Hepatocyte (in vitro differentiated cells): ENCODE results near the gene CNOT4. TPM values are rescaled to one million over a fixed set of nuclear protein-coding genes. Genes with fewer than 3 reads are reported as not detected.
"Not testable (repeated sequence)": the region's sequence is repeated elsewhere in the genome, so short reads cannot be mapped to it uniquely, and the experiment has no call there.

ENCODE experiments used
- DNase-seq: peaks from one replicate; pipeline ENCODE4 v3.0.0-alpha.2; 2016; ENCODE audit warnings: low spot score
- H2AFZ ChIP-seq: fragments of 200-600 bp; sonication (generic); 2 replicates; pipeline ENCODE4 v1.6.0; 2016; ENCODE audit warnings: antibody characterized with exemption, mild to moderate bottlenecking
- H3K27ac ChIP-seq: fragments of 200-600 bp; sonication (generic); 2 replicates; pipeline ENCODE4 v1.5.1; 2016; ENCODE audit warnings: mild to moderate bottlenecking
- H3K27me3 ChIP-seq: fragments of 200-600 bp; sonication (generic); 2 replicates; pipeline ENCODE4 v1.6.1; 2016
- H3K36me3 ChIP-seq: fragments of 200-600 bp; sonication (generic); replicated peaks from 2 replicates; pipeline ENCODE4 v1.5.1; 2016; ENCODE audit warnings: low read depth; ENCODE audit not compliant: insufficient read depth
- H3K4me1 ChIP-seq: fragments of 200-600 bp; sonication (generic); 2 replicates; pipeline ENCODE4 v1.5.1; 2016; ENCODE audit warnings: mild to moderate bottlenecking, moderate library complexity; ENCODE audit not compliant: insufficient read depth
- H3K4me2 ChIP-seq: fragments of 200-600 bp; sonication (generic); 2 replicates; pipeline ENCODE4 v1.6.0; 2016
- H3K4me3 ChIP-seq: fragments of 200-600 bp; sonication (generic); 2 replicates; pipeline ENCODE4 v1.5.1; 2016; ENCODE audit warnings: mild to moderate bottlenecking
- H3K79me2 ChIP-seq: fragments of 200-600 bp; sonication (generic); 2 replicates; pipeline ENCODE4 v1.6.0; 2017; ENCODE audit warnings: mild to moderate bottlenecking
- H3K9me2 ChIP-seq: fragments of 200-600 bp; sonication (generic); replicated peaks from 2 replicates; pipeline ENCODE4 v1.6.0; 2017; ENCODE audit warnings: mild to moderate bottlenecking; ENCODE audit not compliant: insufficient read depth
- H3K9me3 ChIP-seq: fragments of 200-600 bp; sonication (generic); 2 replicates; pipeline ENCODE4 v1.5.1; 2016; ENCODE audit warnings: low read depth, mild to moderate bottlenecking
- H4K20me1 ChIP-seq: fragments of 200-600 bp; sonication (generic); 2 replicates; pipeline ENCODE4 v1.6.0; 2016; ENCODE audit warnings: mild to moderate bottlenecking; ENCODE audit not compliant: insufficient read depth, poor library complexity, severe bottlenecking
- CTCF ChIP-seq: fragments of 200-600 bp; sonication (generic); IDR thresholded peaks from 2 replicates; pipeline ENCODE4 v1.5.1; 2016; ENCODE audit warnings: antibody characterized with exemption, mild to moderate bottlenecking; ENCODE audit not compliant: poor library complexity
- EZH2 ChIP-seq: fragments of 200-600 bp; sonication (generic); IDR thresholded peaks from 2 replicates; pipeline ENCODE4 v1.6.1; 2016; ENCODE audit warnings: antibody characterized with exemption, mild to moderate bottlenecking, borderline replicate concordance
- EZH2phosphoT487 ChIP-seq: fragments of 200-600 bp; sonication (generic); IDR thresholded peaks from one replicate; pipeline ENCODE4 v1.6.1; 2018; ENCODE audit warnings: antibody characterized with exemption, mild to moderate bottlenecking, low read depth, moderate library complexity; ENCODE audit not compliant: unreplicated experiment, severe bottlenecking
- WGBS: methylation state at CpG from one replicate; pipeline ENCODE4 v1.1.6; 2016; ENCODE audit warnings: low lambda C conversion rate; ENCODE audit errors: missing lambda C conversion rate; 5-methylcytosine and 5-hydroxymethylcytosine counted together
- polyA plus RNA-seq: library from polyadenylated mRNA; unstranded; fragments of >200 nt; fragmentation: Nextera tagmentation; extraction: Ambion mirVana; gene quantifications from 2 replicates; pipeline ENCODE4 v1.2.1, GENCODE V29; 2016
- total RNA-seq: library from RNA; depleted of rRNA; stranded (reverse); fragments of >200 nt; gene quantifications from 2 replicates; pipeline ENCODE4 v1.2.3, GENCODE V29; 2014

CNOT4 gene
- total and polyA plus RNA-seq, 2 experiments from 2014 or later, result 11.8 to 12.9 TPM

- H3K9me2 ChIP-seq, result no peaks in the 10 kb centered on the region
- H3K4me3 ChIP-seq, result no peak overlapping the region
- H3K27me3 ChIP-seq, result no peaks in the 10 kb centered on the region
- H3K9me3 ChIP-seq, result no peaks in the 10 kb centered on the region
- H4K20me1 ChIP-seq, result no peaks in the 10 kb centered on the region
- no peak overlapping the region for H2AFZ ChIP-seq
- H3K36me3 ChIP-seq, result no peaks in the 10 kb centered on the region
- H3K27ac ChIP-seq, result no peak overlapping the region
- DNase-seq, result no peak
- H3K4me2 ChIP-seq, result no peak overlapping the region
- no peaks in the 10 kb centered on the region for H3K4me1 ChIP-seq
- no peaks in the 10 kb centered on the region for H3K79me2 ChIP-seq
- TF ChIP-seq CTCF (no peak), EZH2phosphoT487 (no peak), EZH2 (no peak)
- 63% methylated on average over 4 of the region's 4 CpGs for WGBS
These were observed 154.4 kb downstream of the CNOT4 start for GRCh38 chr7:135355377-135356048.

- Histone ChIP-seq H3K27me3 (no peaks in the 10 kb centered on the region), H3K9me3 (no peaks in the 10 kb centered on the region), H3K9me2 (no peaks in the 10 kb centered on the region), H3K4me2 (no peak overlapping the region), H3K36me3 (no peaks in the 10 kb centered on the region), H3K27ac (no peak overlapping the region), H3K79me2 (no peaks in the 10 kb centered on the region), H3K4me1 (no peaks in the 10 kb centered on the region), H3K4me3 (no peak overlapping the region), H4K20me1 (no peaks in the 10 kb centered on the region), H2AFZ (no peak overlapping the region)
- no peak for DNase-seq
- WGBS, result 88% methylated on average over 3 of the region's 3 CpGs
- TF ChIP-seq CTCF (no peak), EZH2 (no peak), EZH2phosphoT487 (no peak)
These were observed 156.1 kb downstream of the CNOT4 start for GRCh38 chr7:135353832-135354231.

- 86% methylated on average over 5 of the region's 5 CpGs for WGBS
- TF ChIP-seq CTCF (no peak), EZH2phosphoT487 (no peak), EZH2 (no peak)
- no peak for DNase-seq
These were observed 157.6 kb downstream of the CNOT4 start for GRCh38 chr7:135352285-135352684.

GRCh38 chr7:135351070-135351469 lies 158.8 kb downstream of the CNOT4 start:
- not testable (repeated sequence) for H3K9me2 ChIP-seq, H3K36me3 ChIP-seq, H2AFZ ChIP-seq, H3K4me2 ChIP-seq, H3K79me2 ChIP-seq, H3K27ac ChIP-seq, DNase-seq, H3K9me3 ChIP-seq, H3K4me1 ChIP-seq, H3K27me3 ChIP-seq, H4K20me1 ChIP-seq, H3K4me3 ChIP-seq
- WGBS, result 96% methylated on average over 9 of the region's 9 CpGs

More at GRCh38 chr7:135352285-135352684, 157.6 kb downstream of the CNOT4 start:
- Histone ChIP-seq H3K27me3 (no peaks in the 10 kb centered on the region), H3K79me2 (no peaks in the 10 kb centered on the region), H3K36me3 (no peaks in the 10 kb centered on the region), H3K4me1 (no peaks in the 10 kb centered on the region), H3K4me2 (no peak overlapping the region), H3K4me3 (no peak overlapping the region), H2AFZ (no peak overlapping the region), H4K20me1 (no peaks in the 10 kb centered on the region), H3K9me3 (no peaks in the 10 kb centered on the region), H3K9me2 (no peaks in the 10 kb centered on the region), H3K27ac (no peak overlapping the region)
